GM21717 (cell line): ENCODE measurements around the gene NOTCH2.
"Not testable (repeated sequence)": the region's sequence is repeated elsewhere in the genome, so short reads cannot be mapped to it uniquely, and the experiment has no call there.

Experiments used
- ATAC-seq: cut with Tn5 transposase; IDR thresholded peaks from one replicate; pipeline ENCODE4 v1.9.1; 2021; ENCODE audit warnings: mild to moderate bottlenecking, moderate library complexity; ENCODE audit not compliant: unreplicated experiment

The NOTCH2 gene

DNA sequence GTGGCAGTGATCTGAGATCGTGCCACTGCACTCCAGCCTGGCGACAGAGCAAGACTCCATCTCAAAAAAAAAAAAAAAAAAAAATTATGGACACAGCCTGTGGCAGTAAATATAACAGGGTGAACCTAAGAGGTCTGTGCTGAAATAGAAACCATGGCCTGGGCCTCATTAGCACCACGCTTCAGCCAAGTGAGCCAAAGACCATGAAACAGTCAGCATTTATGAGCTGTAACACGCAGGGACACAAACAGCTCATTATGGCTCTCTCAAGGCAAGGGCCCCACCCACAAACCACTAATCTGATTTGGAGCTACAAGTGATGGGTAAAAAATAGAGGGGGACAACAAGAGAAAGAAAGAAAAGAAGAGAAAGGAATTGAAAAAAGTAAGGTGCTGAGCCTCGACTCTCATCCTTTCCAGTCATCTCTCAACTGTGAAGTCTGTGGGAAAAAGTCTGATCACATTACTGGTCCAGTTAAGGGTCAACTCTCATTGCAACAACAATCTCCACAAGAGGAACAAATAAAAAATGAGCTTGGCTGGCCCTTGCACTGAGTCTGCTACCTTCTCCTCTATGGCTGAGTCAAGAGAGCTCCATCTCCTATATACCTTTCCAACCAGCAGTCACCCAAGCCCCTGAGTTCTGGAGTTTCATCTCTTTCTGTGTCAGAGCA lies 93.7 kb downstream of the NOTCH2 start:
- not testable (repeated sequence) for ATAC-seq

DNA sequence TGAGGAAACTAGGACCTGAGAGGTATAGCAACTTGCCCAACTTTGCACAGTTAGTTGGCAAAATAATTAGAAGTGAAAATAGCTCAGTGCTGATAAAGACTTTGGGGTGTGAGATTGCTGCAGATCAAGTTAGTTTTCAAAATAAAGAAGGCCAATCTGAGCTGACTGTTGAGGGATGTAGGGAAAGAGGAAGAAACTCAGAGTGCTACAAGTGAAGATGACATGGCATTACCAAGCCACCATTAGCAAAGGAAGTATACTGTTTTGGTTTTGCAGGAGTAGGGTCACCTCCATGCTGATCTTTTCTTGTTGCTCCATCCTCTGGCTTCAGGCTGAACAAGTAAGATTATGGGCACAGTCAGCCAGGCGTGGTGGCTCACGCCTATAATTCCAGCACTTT lies 94.5 kb downstream of the NOTCH2 start:
- no peak for ATAC-seq

DNA sequence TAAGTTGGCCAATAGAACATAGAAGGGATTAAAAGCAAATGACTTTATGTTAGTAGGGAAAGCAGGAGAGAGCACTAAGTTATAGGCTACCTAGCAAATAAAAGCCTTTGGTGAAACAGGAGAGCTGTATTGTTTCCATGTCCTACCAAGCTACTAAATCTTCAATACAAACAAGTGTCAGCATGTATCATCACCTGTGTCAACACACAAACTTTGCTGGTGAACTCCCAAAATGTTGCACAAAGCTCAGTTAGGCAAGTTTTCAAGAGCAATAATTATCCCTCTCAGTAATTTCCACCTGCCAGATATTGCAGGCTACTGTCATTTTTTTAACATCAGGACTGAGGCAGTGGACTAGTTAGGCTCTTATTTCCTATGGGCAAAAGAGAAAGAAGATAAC lies 95.4 kb downstream of the NOTCH2 start:
- ATAC-seq = no peak

DNA sequence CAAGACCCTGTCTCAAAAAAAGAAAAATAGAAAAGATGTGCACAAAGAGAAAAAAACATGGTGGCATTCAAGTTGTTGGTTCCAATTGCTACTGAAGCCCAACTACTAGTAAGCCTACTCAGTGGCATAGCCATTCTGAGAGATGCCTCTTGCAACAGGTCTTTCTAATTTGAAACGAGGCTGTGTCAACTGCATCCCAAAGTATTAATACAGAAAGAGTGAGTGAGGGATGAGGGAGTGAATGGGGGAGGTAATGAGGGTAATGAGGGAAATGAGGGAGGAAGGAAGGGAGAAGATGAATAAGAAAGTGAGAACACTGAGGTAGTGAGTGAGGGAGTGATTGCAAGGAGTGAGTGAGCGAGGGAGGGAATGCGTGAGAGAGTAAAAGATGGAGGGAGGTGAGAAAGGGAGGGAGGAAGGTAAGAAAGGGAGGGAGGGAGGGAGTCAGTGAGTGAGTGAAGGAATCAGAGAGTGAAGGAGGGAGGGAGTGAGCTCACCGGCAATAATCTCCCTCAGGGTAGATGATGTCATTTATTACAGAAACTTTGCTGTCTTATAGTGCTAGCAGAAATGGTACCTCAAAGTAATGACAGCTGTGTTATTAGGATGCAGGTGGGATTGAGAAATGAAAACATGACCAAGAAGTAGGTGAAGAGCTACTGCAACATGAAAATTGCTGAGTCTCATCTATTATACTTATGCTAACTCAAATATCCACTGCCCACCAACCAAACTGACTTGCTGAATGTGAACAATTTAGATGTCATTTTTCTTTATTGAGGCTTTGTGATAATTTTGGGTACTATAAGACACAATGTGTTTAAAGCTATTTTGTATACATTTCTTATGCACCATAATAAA lies 97.5 kb downstream of the NOTCH2 start:
- no peak for ATAC-seq

DNA sequence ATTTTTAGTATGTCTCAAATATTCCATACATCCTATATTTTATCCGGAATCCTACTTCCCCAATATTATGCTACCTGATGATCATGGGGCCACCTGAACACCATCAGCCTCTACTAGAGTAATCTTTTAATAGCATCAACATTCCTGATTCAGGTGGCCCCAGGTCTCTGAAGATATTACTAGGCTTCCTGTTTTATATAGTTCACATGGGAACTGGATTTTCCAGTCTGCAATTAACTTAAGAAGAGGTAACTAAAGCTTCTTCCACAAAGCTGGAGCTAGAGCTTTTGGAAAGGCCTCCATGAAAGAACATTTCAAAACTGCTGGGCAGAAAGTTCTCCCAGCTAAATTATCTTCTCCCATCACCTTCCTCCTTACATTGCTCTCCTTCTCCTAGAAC lies 100.9 kb downstream of the NOTCH2 start:
- no peak for ATAC-seq

DNA sequence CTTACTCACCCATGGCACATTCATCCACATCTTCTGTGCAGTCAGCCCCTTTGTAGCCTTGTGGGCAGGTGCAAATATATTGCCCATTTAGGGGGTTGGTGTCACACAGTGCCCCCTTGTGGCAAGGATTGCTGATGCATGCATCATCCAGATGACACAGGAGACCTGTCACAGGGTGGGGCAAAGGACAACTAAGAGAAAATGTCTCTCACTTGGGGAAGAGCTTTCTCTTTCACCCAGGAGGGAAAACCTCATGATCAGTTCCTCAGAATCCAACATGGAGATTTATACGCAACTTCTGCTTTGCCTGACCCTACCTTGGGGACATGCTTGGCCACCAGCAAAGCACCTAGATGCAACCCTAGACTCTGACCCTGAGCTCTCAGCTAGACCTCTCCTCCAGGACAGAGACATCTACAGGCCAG lies 101.4 kb downstream of the NOTCH2 start:
- ATAC-seq = no peak

DNA sequence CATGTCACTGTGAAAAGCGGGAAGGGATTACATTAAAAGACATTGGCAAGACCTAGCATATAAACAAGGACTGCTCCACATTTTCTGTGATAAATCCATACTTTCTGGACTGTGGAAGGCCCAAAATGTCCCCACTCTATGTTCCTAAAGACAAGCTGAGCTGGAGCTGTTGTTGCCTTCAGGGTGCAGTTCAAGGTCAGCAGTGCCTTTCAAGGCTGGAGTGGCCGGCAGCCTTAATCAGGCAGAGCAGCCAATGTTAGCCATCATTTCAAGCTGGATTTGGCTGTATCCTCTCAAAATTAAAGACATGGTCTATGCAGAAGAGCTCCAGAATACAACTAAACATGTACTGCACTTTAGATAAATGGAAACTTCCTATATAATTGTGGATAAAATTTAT lies 102.8 kb downstream of the NOTCH2 start:
- no peak for ATAC-seq

DNA sequence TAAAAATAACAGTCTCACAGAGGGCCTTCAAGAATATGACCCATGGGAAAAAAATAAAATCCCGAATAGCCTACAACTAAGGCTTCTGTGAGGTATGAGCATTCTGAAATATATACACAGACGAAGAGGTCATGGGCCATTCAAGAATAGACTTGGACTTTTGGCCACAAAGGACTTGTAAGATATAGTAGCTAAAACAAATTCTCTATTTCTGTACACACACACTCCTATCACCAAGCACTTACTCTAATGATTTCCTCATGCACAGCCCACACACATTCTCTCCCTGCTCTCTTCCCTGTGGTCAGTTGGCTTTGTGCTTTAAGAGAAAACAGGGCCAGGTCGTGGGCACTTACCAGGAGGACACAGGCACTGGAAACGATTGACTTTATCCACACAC lies 103.4 kb downstream of the NOTCH2 start:
- no peak for ATAC-seq

DNA sequence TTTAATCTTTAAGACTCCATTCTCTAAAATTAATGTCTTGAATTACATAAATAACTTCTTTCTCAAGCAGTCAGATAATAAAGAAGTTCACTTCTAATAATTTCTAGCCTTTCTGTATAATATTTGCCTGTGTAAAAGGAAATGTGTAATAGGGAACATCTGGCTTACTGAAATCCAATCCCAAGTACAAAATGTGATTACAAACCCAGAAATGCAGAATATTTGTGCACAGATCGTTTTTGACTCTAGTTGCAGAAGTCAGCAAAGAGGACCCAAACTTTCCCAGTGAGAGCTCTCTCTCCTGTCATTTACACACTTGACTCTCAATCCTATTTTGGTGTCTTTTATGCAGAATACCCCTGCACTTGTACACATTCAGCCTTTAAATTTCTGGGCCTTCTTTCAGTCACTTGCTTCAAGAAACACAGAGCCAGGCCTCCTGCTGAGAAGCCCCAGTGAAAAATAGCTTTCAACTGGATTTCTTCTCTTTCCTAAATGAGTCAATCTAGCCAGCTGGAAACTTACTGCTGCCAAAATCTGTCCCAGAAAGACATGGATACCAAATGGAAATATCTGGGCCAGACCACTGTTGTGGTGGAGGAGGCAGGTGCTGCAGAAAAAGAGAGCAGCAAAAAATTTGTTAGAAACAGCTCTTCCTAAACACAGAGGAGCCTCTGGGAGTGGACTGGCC lies 104.6 kb downstream of the NOTCH2 start:
- no peak for ATAC-seq

DNA sequence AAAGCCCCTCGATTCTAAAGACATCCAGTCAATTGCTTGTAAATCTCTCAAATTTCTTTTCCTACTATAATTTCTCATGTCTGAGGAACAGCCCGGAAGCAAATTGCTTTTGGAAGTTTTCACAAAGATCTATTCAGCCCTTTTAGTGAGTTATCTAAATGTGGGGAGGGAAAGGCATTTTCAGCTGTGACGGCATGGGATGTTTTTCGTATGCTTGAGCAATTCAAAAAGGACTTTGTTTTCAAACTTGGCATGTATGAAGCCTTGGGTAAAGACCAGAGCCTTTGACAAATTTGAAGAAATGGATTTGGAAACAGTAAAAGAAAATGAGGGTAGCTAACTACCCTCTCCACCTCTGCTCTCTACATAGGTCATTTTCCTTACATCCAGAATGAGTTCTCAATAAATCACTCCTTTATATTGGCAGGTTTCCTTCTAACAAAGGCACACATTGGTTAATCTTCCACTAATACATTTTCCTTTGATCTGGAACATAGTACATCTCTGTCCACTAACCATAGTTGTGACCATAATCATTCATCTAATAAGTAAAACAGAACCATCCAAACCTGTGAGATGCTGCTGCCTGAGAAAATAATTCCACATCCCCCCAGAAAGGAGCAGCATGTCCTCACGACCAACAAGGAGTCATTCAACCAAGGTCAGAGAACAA lies 107.0 kb downstream of the NOTCH2 start:
- no peak for ATAC-seq

DNA sequence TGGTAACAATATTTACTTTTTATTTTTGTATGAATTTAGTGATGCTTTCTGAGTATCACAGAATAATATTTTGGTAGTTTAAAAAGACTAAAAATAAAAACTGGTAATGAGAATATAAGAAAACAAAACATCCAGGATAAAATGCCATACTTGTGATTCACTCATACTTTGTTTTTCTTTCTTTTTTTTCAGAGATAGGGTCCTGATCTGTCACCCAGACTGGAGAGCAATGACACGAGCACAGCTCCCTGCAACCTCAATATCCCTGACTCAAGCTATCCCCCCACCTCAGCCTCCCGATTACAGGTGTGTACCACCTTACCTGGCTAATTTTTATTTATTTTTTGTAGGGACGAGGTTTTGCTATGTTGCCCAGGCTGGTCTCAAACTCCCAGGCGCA lies 109.0 kb downstream of the NOTCH2 start:
- no peak for ATAC-seq

DNA sequence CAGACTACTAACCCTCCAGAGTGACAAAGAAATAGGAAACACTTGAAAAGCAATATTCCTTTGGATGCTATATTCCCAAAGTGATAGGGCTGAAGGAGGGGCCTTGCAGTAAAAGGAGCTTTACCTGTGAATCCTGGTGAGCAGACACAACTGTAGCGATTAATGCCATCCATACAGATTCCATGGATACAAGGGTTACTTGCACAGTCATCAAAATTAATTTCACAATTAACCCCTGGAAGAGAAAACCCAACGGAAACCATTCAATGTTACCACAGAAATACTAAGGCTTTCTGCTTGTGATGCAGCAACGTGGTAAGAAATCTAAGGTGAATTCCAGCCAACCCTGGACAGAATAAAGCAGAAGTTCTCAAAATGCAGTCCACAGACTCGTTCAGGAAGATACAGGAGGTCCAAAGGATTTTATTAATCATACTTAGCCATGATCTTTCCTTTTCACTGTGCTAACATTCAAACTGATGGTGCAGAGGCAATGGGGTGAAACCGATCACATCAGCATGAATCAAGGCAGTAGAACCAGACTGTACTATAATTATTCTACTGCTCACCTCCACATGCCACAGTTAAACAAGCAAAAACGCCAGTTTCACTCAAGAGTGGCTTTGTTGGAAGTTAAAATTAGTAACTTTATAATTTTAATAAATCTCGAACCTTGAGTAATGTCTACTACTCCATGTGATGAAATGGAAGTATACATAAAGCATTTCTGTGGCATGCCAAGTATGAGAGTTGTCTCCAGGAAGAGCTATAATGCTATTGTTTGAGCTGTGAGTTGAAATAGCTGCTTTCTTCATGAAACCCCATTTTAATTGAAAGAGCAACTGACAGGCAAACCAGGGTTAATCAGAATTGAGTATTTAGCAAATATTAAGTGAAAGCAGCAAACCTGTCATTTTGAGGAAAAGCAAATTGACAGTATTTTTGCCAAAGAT lies 109.9 kb downstream of the NOTCH2 start:
- no peak for ATAC-seq

DNA sequence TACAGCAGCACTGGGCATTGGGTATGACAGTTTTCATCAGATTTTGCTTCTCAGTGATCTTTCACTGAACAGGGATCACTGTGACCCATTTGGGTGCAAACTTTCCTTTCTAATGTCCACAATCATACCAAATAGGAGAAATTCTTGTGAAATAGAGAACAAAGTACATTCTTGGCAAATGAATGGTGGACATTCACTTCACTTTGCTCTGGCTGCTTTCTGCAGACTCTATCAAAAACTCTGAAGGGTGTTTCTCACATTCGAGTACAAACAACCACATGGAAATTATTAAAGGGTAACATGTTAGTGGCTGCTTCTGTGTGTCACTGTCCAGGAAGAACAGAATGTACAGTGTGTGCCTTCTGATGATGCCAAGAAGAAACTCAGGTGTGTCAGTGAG lies 111.2 kb downstream of the NOTCH2 start:
- ATAC-seq = no peak

DNA sequence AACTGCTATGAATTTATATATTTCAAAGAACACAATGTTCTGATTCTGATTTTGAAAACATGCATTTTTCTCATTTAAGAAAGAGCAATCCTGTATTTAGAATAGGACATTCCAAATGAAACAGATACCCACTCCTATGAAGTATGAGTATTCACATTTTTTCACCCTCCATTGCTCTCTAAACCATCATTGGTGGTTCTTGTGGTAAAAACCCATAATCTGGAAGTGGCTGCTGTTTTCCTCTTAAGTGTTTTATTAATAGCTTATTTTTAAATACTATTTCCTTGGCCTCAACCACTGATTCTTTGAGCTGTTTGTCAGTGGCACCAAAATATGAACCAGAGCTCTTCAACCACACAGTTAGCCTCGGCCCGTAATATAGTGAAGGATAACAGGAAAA lies 113.2 kb downstream of the NOTCH2 start:
- ATAC-seq = no peak

DNA sequence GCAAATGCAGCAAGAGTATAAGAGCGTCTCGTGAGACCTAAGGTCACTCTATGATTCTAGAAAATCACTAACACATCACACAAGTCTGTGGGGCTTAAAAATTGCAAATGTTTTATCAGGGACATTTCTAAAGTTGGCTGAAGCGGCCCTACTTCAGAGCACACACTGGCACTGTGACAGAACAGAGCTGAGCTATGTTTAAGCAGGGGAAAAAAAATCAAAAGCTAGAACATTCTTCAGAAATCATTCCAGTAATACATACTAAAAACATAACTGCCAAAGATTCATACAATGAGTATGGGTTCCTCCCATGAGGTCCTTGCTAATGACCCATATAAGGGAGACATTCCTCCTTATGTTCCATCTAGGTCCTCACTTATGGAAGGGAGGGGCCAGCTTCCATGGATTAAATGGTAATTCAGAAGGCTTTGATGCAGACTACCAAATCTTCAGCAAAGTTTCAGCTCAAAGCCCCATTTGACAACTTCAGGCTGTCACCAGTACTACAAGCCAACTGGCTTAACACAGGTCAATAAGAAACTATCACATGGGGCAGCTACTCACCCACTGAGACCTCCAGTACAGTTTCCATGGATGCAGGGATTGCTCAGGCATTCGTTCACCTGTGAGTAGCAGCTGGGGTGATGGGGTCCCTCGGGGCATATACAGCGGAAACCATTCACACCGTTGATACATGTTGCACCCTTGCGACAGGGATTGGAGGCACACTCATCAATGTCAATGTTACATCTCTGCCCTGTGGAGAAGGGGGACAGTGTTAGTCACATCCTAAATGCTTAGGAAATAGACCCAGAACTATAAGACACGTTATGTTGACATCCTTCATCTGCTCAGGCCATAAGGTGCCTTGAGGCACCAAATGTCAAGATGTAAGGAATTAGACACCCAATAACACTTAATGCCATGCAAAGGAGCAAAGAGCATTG lies 114.7 kb downstream of the NOTCH2 start:
- no peak for ATAC-seq

DNA sequence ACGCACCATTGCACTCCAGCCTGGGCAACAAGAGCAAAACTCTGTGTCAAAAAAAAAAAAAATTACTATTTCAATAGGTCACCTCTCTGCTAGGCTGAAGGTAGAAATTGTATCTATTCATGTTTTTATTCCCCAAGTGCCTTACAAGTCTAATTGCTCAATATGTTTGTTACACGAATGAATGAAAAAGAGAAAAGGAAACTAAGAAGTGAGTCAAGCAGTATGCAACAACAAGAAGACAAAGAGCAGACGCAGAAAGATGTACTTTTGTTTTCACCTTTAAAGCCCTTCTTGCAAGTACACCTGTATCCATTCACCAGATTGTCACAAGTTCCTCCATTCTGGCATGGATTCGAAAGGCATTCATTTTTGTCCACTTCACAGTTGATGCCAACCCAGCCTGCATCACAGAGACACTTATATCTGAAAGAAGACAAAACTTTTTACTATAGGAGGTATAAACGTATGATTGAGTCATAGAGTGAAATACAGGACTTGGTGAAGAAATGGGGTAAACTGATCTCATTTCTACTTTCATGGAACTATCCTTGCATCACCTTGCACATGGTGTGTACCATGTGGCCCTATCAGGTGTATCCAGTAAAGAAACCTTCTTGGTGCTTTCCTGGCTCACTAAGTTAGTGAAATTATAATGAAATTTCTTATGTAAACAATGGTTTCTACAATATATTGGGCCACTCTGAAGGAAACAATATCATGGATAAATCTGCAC lies 116.0 kb downstream of the NOTCH2 start:
- ATAC-seq = no peak

DNA sequence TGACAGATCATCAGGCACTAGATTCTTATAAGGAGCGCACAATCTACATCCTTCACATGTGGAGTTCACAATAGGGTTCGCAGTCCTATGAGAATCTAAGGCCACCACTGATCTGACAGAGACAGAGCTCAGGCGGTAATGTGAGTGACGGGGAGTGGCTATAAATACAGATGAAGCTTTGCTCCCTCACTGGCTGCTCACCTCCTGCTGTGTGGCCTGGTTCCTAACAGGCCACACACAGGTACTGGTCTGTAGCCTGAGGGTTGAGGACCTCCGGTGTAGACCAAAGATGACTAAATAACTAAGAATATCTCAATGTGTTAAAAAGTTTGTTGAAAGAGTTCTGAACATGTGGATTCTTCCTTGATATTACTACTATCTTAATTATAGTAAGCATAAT lies 117.0 kb downstream of the NOTCH2 start:
- no peak for ATAC-seq
